Fibroblast of the aortic adventitia (primary cell): ENCODE data around the gene BCL2L12. TPM values are rescaled to one million over a fixed set of nuclear protein-coding genes. Genes with fewer than 3 reads are reported as not detected.
A peak's percentile ranks its signal among the peaks of the same experiment; 100 is the strongest.
"Not testable (repeated sequence)": the region's sequence is repeated elsewhere in the genome, so short reads cannot be mapped to it uniquely, and the experiment has no call there.

ENCODE experiments used
- DNase-seq: peaks from one replicate; pipeline ENCODE4 v3.0.0-alpha.2; 2010; ENCODE audit warnings: low read depth
- H3K4me3 ChIP-seq: 2 replicates; pipeline ENCODE4 v1.5.1; 2011; ENCODE audit warnings: low read depth, mild to moderate bottlenecking, control low read depth, low read length, moderate library complexity
- total RNA-seq: library from RNA; depleted of rRNA; stranded (reverse); fragments of >200 nt; gene quantifications from 2 replicates; pipeline ENCODE4 v1.2.3, GENCODE V29; 2012; ENCODE audit warnings: low replicate concordance
- TF ChIP-seq, protein P1 (sequence below): IDR thresholded peaks from 2 replicates; pipeline ENCODE4 v1.5.1; 2011; ENCODE audit warnings: mild to moderate bottlenecking, low read length, control low read depth, inconsistent platforms; ENCODE audit not compliant: insufficient read depth

The BCL2L12 gene, protein sequence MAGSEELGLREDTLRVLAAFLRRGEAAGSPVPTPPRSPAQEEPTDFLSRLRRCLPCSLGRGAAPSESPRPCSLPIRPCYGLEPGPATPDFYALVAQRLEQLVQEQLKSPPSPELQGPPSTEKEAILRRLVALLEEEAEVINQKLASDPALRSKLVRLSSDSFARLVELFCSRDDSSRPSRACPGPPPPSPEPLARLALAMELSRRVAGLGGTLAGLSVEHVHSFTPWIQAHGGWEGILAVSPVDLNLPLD
- total RNA-seq = 3.9 and 6.1 TPM in 2 replicates

GRCh38 chr19:49665351-49666119 lies at the start of gene BCL2L12, which contains the start of gene IRF3:
Gene BCL2L12 (plus strand): TSS chr19:49665933. CDS start chr19:49666693, 760 bp downstream.
Gene IRF3 (minus strand): TSS chr19:49665857. CDS start chr19:49664838, 1,019 bp downstream.
- DNase-seq = peak; percentile 97
- peak within 1 kb of the TSS; percentile 98 for H3K4me3 ChIP-seq
- TF ChIP-seq, protein P1, sequence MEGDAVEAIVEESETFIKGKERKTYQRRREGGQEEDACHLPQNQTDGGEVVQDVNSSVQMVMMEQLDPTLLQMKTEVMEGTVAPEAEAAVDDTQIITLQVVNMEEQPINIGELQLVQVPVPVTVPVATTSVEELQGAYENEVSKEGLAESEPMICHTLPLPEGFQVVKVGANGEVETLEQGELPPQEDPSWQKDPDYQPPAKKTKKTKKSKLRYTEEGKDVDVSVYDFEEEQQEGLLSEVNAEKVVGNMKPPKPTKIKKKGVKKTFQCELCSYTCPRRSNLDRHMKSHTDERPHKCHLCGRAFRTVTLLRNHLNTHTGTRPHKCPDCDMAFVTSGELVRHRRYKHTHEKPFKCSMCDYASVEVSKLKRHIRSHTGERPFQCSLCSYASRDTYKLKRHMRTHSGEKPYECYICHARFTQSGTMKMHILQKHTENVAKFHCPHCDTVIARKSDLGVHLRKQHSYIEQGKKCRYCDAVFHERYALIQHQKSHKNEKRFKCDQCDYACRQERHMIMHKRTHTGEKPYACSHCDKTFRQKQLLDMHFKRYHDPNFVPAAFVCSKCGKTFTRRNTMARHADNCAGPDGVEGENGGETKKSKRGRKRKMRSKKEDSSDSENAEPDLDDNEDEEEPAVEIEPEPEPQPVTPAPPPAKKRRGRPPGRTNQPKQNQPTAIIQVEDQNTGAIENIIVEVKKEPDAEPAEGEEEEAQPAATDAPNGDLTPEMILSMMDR = no peak

DNA sequence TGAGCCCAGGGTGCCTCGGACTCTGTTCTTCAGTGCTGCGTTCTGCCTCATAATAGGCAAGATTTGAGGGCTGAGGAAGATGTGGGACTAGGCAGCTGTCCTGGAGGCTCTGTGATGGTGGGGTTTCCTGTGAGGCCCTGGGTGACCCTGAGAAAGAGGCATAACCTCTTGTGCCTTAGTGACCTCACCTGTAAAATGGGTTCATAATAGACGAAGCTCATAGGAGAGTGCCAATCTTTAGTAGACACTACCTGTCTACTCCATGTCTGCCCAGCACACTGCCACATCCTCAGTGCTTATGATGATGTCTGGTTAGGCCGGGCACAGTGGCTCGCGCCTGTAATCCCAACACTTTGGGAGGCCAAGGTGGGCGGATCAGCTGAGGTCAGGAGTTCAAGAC lies 49.2 kb upstream of the BCL2L12 start:
- no peak overlapping the region for H3K4me3 ChIP-seq
- DNase-seq = no peak
- TF ChIP-seq, protein P1 = no peak

DNA sequence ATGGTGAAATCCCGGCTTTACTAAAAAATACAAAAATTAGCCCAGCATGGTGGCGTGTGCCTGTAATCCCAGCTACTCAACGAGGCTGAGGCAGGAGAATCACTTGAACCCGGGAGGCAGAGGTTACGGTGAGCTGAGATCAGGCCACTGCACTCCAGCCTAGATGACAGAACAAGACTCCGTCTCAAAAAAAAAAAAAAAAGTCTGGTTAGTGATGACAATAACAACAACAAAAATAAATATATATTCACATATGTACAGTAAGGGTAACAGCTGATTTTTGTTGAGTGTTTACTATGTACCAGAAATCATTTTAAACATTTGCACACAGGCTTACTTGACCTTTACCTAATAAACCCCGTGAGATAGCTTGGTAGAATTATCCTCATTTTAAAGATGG lies 48.8 kb upstream of the BCL2L12 start:
- no peak overlapping the region for H3K4me3 ChIP-seq
- no peak for DNase-seq
- TF ChIP-seq, protein P1 = no peak

DNA sequence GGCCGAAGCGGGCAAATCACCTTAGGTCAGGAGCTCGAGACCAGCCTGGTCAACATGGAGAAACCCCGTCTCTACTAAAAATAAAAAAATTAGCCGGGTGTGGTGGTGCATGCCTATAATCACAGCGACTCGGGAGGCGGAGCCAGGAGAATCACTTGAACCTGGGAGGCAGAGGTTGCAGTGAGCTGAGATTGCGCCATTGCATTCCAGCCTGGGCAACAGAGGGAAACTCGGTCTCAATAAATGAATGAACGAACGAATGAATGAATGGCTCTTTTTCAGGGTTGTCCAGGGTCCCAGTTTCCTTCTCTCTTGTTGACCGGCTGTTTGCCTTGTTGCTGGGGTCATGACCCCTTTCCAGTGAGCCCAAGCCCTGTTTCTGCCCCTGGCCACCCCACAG lies 47.9 kb upstream of the BCL2L12 start:
- DNase-seq, H3K4me3 ChIP-seq: not testable (repeated sequence)

GRCh38 chr19:49624967-49625910 lies 40.5 kb upstream of the BCL2L12 start:
- H3K4me3 ChIP-seq = no peak overlapping the region
- no peak for DNase-seq
- TF ChIP-seq, protein P1 = no peak

GRCh38 chr19:49626226-49626625 lies 39.5 kb upstream of the BCL2L12 start:
- no peak overlapping the region for H3K4me3 ChIP-seq
- DNase-seq = no peak
- TF ChIP-seq, protein P1 = no peak

DNA sequence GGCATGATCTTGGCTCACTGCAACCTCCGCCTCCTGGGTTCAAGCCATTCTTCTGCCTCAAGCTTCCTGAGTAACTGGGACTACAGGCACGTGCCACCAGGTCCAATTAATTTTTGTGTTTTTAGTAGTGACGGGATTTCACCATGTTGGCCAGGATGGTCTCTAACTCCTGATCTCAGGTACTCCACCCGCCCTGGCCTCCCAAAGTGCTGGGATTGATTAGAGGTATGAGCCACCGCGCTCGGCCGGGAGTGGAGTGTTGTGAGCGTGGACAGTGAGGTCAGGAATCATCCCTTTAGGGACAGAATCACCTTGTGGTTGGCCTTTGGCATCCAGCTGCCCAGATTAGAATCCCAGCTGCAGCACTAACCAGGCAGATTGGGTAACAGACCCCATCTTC lies 36.1 kb upstream of the BCL2L12 start:
- no peak for DNase-seq
- no peak overlapping the region for H3K4me3 ChIP-seq
- TF ChIP-seq, protein P1 = no peak
